ENCODE data around the gene GABARAPL1. TPM values are rescaled to one million over a fixed set of nuclear protein-coding genes. Genes with fewer than 3 reads are reported as not detected.
A peak's percentile ranks its signal among the peaks of the same experiment; 100 is the strongest.

Gene GABARAPL1
- total RNA-seq, 2 donors from 2014 or later = 51.4 to 86.9 TPM

DNA sequence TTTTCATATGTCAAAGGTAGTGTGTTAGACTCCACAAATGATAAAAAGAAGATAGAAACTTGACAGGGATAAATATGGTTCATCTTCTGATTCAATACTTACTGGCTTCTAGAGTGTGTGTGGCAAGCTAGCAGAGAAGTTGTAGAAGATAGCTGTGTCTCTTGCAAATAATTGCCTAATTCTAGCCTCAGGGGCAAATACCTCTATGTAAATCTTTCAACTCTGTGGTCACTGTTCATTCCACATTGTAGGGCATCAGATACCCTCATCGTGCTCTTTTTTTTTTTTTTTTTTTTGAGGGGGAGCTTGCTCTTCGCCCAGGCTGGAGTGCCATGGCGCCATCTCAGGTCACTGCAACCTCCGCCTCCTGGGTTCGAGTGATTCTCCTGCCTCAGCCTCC is 42.5 kb upstream of the GABARAPL1 start:
- no peak for TF ChIP-seq POLR2A (IDR thresholded peaks at IDR 0.05)
- TF ChIP-seq, protein P1, sequence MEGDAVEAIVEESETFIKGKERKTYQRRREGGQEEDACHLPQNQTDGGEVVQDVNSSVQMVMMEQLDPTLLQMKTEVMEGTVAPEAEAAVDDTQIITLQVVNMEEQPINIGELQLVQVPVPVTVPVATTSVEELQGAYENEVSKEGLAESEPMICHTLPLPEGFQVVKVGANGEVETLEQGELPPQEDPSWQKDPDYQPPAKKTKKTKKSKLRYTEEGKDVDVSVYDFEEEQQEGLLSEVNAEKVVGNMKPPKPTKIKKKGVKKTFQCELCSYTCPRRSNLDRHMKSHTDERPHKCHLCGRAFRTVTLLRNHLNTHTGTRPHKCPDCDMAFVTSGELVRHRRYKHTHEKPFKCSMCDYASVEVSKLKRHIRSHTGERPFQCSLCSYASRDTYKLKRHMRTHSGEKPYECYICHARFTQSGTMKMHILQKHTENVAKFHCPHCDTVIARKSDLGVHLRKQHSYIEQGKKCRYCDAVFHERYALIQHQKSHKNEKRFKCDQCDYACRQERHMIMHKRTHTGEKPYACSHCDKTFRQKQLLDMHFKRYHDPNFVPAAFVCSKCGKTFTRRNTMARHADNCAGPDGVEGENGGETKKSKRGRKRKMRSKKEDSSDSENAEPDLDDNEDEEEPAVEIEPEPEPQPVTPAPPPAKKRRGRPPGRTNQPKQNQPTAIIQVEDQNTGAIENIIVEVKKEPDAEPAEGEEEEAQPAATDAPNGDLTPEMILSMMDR (IDR thresholded peaks at IDR 0.05) = no peak
- H3K9me3 ChIP-seq = no peaks in the 10 kb centered on the region
- H3K4me3 ChIP-seq = no peak overlapping the region
- no peaks in the 10 kb centered on the region for H3K4me1 ChIP-seq
- no peaks in the 10 kb centered on the region for H3K36me3 ChIP-seq (replicated peaks in 1 of 2; ENCODE audit: insufficient read depth in 1 of 2, low read depth in 2 of 2)
- no peak overlapping the region for H3K27ac ChIP-seq
- no peak for ATAC-seq
- WGBS, 2 donors = 67 to 87% methylated on average over 4 to 5 of the region's 5 CpGs
- intact Hi-C loops (cut with DNase I) = no loop called here
- H3K27me3 ChIP-seq = no peaks in the 10 kb centered on the region
- no peak for DNase-seq

DNA sequence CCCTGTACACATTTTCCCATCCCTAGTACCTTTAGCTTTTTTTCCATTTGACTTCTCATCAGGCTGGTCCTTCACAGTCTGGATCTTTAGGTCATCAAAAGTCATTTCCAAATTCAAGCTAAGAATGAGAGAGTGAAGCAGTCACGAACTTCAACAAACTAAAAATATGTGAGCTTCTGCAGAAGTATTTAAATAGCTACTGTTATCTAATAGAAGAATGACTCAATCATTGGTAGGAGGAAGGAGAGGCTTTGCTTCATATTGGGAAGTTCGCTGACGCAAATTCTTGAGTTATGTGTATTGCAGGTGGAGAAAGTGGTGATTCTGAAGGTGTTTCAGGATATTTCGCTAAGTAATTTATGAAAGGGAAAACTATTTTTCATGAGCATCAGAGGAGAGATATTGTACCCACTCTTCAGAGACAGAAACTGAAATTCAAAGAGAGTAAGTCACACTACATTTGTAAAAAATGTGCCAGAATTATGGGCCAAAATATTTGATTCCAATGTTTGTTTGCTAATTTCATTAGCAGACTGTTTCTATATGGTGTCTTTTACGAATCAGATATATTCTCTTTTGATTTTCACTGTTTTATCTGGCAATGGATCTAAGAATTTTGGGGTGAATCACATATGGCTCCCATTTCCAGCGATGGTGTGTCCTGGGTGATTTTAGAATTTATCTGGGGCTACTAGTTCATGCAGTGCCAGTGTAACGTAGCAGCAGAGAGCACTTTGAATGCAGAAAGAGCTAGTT is 40.5 kb upstream of the GABARAPL1 start, which contains the start of gene OLR1:
Gene OLR1 (minus strand): TSS at position 160 of the 756 bp plus-strand sequence. CDS start 55 bp downstream, at position 105.
- Histone ChIP-seq H3K36me3 (replicated peaks in 1 of 2; ENCODE audit: insufficient read depth in 1 of 2, low read depth in 2 of 2) (no peaks in the 10 kb centered on the region), H3K4me3 (no peak within 1 kb of the TSS), H3K27ac (no peak within 1 kb of the TSS), H3K4me1 (no peaks in the 10 kb centered on the region), H3K9me3 (no peaks in the 10 kb centered on the region), H3K27me3 (no peaks in the 10 kb centered on the region)
- TF ChIP-seq POLR2A (IDR thresholded peaks at IDR 0.05) = peak in 1 of 3 donors; percentile 53
- TF ChIP-seq, protein P1 (IDR thresholded peaks at IDR 0.05) = no peak
- no peak for DNase-seq
- no peak for ATAC-seq
- intact Hi-C loops (cut with DNase I) = no loop called here
- 61 to 77% methylated on average over 7 of the region's 7 CpGs for WGBS, 2 donors

DNA sequence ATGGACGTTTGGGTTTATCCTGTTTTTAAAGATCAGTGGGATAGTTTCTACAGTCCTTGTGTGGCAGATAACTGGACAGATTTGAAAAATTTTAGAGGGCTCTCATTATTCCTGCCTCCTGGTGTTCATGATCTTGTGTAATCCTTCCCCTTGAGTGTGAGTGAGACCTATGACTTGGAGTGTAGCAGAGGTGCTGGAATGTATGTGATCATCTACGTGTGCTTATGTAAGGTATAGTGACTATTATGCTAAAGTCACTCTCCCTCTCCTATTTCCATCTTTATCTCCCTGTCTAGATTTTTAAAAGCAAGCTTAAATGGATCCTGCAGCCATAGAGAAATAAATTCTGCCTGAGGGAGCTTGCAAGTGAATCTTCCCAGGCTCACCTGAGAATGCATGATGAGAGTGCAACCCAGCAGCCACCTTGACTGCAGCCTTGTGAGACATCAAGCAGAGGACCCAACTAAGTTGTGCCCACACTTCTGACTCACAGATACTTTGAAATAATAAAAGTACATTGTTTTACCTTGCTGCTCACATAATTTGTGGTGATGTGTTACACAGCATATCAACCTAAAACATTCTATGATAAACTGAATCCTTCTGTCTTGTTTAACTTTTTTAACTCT is 37.6 kb upstream of the GABARAPL1 start:
- no peak for ATAC-seq

DNA sequence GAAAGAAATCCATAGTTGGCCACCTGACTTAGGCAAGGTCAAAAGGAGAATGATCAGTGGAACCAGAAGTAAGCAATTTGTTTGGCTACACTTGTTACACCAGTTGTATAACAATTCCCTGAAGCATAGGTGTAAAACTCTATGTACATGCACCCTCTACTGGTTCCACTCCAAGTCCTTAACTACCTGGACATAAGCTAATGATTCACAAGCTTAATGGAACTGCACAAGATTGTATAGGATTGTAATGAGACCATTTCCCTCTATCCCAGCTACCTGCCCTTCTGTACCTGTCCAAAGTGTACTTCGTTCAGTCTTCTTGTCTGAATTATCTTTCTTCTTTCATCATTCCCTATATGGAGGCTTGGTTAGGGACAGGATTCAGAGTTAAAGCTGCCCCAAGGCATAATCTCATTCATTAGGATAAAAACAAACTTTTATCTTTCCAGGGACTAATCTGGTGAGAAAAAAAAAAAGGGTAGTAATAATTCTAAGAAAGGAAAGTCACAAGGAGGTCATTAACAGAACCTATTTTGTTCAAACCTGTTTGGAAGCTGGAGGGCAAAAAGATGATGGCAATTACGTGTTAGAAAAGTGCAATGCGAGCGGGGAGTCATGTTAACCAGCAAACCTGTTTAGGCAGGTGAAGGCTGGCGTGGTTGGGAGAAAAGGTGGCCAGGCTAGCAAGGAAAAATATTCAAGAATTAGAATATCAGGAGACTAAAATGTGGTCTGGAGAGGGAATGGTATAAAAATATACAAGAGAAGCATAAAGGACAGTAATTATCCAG is 36.6 kb upstream of the GABARAPL1 start:
- no peaks in the 10 kb centered on the region for H3K27me3 ChIP-seq
- intact Hi-C loops (cut with DNase I) = no loop called here
- no peak for TF ChIP-seq POLR2A (IDR thresholded peaks at IDR 0.05)
- TF ChIP-seq, protein P1 (IDR thresholded peaks at IDR 0.05) = no peak
- DNase-seq (no peak), ATAC-seq (no peak)
- no peak overlapping the region for H3K27ac ChIP-seq
- no peaks in the 10 kb centered on the region for H3K36me3 ChIP-seq (replicated peaks in 1 of 2; ENCODE audit: insufficient read depth in 1 of 2, low read depth in 2 of 2)
- 59 to 75% methylated on average over 5 of the region's 5 CpGs for WGBS, 2 donors
- H3K9me3 ChIP-seq = no peaks in the 10 kb centered on the region
- no peaks in the 10 kb centered on the region for H3K4me1 ChIP-seq
- H3K4me3 ChIP-seq = no peak overlapping the region

More for the DNA sequence above, 37.6 kb upstream of the GABARAPL1 start:
- Histone ChIP-seq H3K27me3 (no peaks in the 10 kb centered on the region), H3K4me3 (no peak overlapping the region), H3K9me3 (no peaks in the 10 kb centered on the region), H3K27ac (no peak overlapping the region), H3K4me1 (no peaks in the 10 kb centered on the region), H3K36me3 (replicated peaks in 1 of 2; ENCODE audit: insufficient read depth in 1 of 2, low read depth in 2 of 2) (no peaks in the 10 kb centered on the region)
- intact Hi-C loops (cut with DNase I) = no loop called here
- no peak for TF ChIP-seq POLR2A (IDR thresholded peaks at IDR 0.05)
- TF ChIP-seq, protein P1 (IDR thresholded peaks at IDR 0.05) = no peak
- WGBS, 2 donors = 51 to 60% methylated on average over 2 of the region's 2 CpGs
- DNase-seq = no peak

Measured in body of pancreas (tissue), 4 donors.